ENCODE data around the gene TMEM43.
A peak's percentile ranks its signal among the peaks of the same experiment; 100 is the strongest.
"Not testable (repeated sequence)": the region's sequence is repeated elsewhere in the genome, so short reads cannot be mapped to it uniquely, and the experiment has no call there.

TMEM43 gene

GRCh38 chr3:14097616-14098391, 27.0 kb upstream of the TMEM43 start:
- no peak for TF ChIP-seq CTCF (IDR thresholded peaks at IDR 0.05; ENCODE audit: extremely low read depth, missing control alignments)

GRCh38 chr3:14109821-14110220, 15.0 kb upstream of the TMEM43 start:
- not testable (repeated sequence) for DNase-seq (ENCODE audit: low spot score)

More at GRCh38 chr3:14097616-14098391, 27.0 kb upstream of the TMEM43 start:
- DNase-seq (ENCODE audit: low spot score), result no peak

- no peak for TF ChIP-seq CTCF (IDR thresholded peaks at IDR 0.05; ENCODE audit: extremely low read depth, missing control alignments)
- DNase-seq (ENCODE audit: low spot score), result no peak
These were observed 14.2 kb upstream of the TMEM43 start for GRCh38 chr3:14110699-14111098.

DNA sequence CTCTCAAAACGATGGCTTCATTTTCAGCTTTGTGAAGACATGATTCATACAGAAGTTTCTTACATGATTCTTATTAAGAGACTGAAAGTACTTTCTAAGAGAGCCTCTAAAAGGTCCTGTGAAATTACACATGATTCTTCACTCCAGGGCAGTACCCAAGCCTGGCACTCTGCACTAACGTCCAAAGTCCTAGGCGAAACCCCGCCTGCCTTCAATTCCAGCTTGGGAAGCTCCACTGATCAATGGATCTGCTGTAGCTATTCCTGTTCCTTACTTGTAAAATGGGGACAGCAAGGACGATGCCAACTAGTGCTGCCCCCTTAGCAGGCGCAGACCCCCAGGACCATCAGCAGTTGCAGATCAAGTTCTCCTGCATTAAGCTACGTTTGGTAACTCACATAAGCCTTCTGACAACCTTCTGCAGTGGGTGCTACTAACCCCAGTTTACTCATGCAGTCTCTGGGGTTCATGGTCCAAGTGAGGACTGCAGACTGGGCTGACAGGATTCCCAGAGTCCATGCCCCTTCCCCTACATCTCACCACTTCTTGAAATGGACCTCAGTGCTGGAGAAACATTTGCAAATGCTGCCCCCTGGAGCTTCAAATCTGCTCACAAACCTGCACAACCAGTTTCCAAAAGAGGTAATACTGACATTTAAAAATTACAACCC, 10.8 kb upstream of the TMEM43 start:
- DNase-seq (ENCODE audit: low spot score), result no peak
- TF ChIP-seq CTCF (IDR thresholded peaks at IDR 0.05; ENCODE audit: extremely low read depth, missing control alignments), result no peak

DNA sequence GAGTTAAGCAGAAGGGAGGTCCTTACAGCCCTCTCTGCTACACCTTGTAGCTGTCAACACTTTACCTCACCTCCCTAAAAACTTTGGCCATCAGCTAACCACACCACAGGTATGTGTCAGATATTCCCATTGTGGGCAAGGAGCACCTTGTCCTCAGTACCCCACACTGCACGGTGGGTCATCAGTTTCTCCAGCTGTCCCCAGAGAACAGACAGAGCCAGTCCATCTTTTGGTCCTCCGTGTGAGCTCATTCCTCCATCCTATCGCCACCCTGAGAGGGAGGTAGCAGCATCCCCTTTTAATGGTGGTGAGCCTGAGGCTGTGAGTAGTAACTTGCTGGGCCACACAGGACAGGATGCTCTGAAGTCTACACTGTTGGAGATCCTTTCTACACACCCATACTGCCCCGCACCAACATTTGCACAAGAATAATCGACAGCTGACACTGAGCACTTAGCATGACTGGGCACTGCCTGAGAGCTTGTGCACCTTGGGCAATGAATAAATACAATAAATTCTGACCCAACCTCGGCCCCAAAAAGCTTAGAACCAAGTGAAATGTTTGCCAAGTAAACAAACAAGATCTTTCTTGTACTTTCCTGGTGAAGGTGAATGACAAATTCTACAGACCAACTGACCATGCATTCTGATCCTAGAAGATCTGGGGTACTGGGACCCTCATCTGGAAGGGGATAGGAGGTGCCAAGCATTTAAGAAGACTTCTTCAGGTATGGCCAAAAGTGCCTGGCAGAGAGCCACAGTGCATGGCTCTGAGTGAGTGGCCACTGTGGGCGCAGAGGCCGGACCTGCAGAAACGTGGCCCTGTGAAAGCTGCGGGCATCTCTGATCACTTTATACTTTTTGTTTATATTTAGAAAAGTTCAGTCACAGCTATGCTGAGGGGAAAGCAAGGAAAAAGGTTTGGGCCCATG, 7.1 kb upstream of the TMEM43 start:
- DNase-seq (ENCODE audit: low spot score), result peak; percentile 0
- no peak for TF ChIP-seq CTCF (IDR thresholded peaks at IDR 0.05; ENCODE audit: extremely low read depth, missing control alignments)

GRCh38 chr3:14118400-14119381, 6.2 kb upstream of the TMEM43 start:
- TF ChIP-seq CTCF (IDR thresholded peaks at IDR 0.05; ENCODE audit: extremely low read depth, missing control alignments), result no peak
- DNase-seq (ENCODE audit: low spot score), result peak; percentile 2

- no peak for TF ChIP-seq CTCF (IDR thresholded peaks at IDR 0.05; ENCODE audit: extremely low read depth, missing control alignments)
- DNase-seq (ENCODE audit: low spot score), result peak; percentile 2
These were observed 5.2 kb upstream of the TMEM43 start for GRCh38 chr3:14119651-14120050.

Measured in GM20000 (cell line).